Panc1 (cell line): ENCODE data around the gene B2M.

Experiments
- CTCF ChIP-seq: fragments of 450-650 bp; IDR thresholded peaks from 2 replicates; pipeline ENCODE4 v1.5.1; 2017; ENCODE audit warnings: mild to moderate bottlenecking
- POLR2AphosphoS5 ChIP-seq: IDR thresholded peaks from 2 replicates; pipeline ENCODE4 v1.6.1; 2012; ENCODE audit warnings: mild to moderate bottlenecking, low read depth, low read length, moderate library complexity
- SIN3A ChIP-seq: IDR thresholded peaks from 2 replicates; pipeline ENCODE4 v1.6.1; 2012; ENCODE audit warnings: low read depth, mild to moderate bottlenecking, low read length, moderate library complexity, borderline replicate concordance; ENCODE audit not compliant: insufficient read depth
- TCF7L2 ChIP-seq: IDR thresholded peaks from 2 replicates; pipeline ENCODE4 v1.6.1; 2011; ENCODE audit warnings: mild to moderate bottlenecking, low read depth, low read length, inconsistent platforms

- no peak for TF ChIP-seq TCF7L2
- TF ChIP-seq CTCF: no peak
- TF ChIP-seq POLR2AphosphoS5: no peak
- TF ChIP-seq SIN3A: no peak
These were observed 14.8 kb downstream of the B2M start for GRCh38 chr15:44726136-44726535.
